Sigmoid colon (tissue), 4 donors: ENCODE data around the gene KDM7A.

ENCODE experiments used
- CTCF ChIP-seq, 4 experiments: fragments of 450-650 bp in 3 of 4; fragments of 200-600 bp in 1 of 4; IDR thresholded peaks; one replicate each; pipeline ENCODE4 v1.5.1; 2016 to 2019; ENCODE audit warnings: antibody characterized with exemption in 4 of 4, mild to moderate bottlenecking in 3 of 4, moderate library complexity in 2 of 4
- EP300 ChIP-seq, 4 donors: sonication (generic); formaldehyde crosslinking; IDR thresholded peaks; one replicate each; pipeline ENCODE4 v1.6.1; 2017; ENCODE audit warnings: antibody characterized with exemption in 4 of 4
- POLR2A ChIP-seq, 2 donors: fragments of 450-650 bp; IDR thresholded peaks; one replicate each; pipeline ENCODE4 v1.6.1; 2016; ENCODE audit warnings: antibody characterized with exemption in 2 of 2, mild to moderate bottlenecking in 2 of 2, moderate library complexity in 2 of 2
- POLR2AphosphoS5 ChIP-seq, 4 donors: sonication (generic); formaldehyde crosslinking; IDR thresholded peaks; one replicate each; pipeline ENCODE4 v1.6.1; 2017; ENCODE audit warnings: antibody characterized with exemption in 4 of 4

- TF ChIP-seq EP300 (IDR thresholded peaks at IDR 0.05) (no peak), POLR2AphosphoS5 (IDR thresholded peaks at IDR 0.05) (no peak), CTCF (IDR thresholded peaks at IDR 0.05) (no peak), POLR2A (IDR thresholded peaks at IDR 0.05) (no peak)
Observed at GRCh38 chr7:140222814-140223213, 46.0 kb upstream of the KDM7A start.
